SK-N-DZ (cell line): ENCODE results near the gene NDUFAF3.

Experiments
- DNase-seq: peaks from one replicate; pipeline ENCODE4 v3.0.0-alpha.2; 2015; ENCODE audit warnings: low spot score

Gene NDUFAF3

GRCh38 chr3:49017971-49018706 lies 3.8 kb upstream of the NDUFAF3 start, which contains the start of gene DALRD3:
TSS of gene DALRD3 (minus strand) at chr3:49018580. CDS start at chr3:49018564, 16 bp downstream.
- peak; percentile 68 for DNase-seq

GRCh38 chr3:49018707-49019006 lies 3.3 kb upstream of the NDUFAF3 start:
- no peak for DNase-seq

- no peak for DNase-seq
These were observed 2.0 kb upstream of the NDUFAF3 start for GRCh38 chr3:49019941-49020329.

GRCh38 chr3:49020330-49021212 lies 1.4 kb upstream of the NDUFAF3 start:
- DNase-seq: no peak

GRCh38 chr3:49021213-49021812 lies 608 bp upstream of the NDUFAF3 start:
- DNase-seq: peak; percentile 95

- DNase-seq: no peak
These were observed 809 bp downstream of the NDUFAF3 start for GRCh38 chr3:49022688-49023171.

- DNase-seq: no peak
These were observed 1.9 kb downstream of the NDUFAF3 start for GRCh38 chr3:49023775-49024174.

- no peak for DNase-seq
These were observed 2.5 kb downstream of the NDUFAF3 start for GRCh38 chr3:49024449-49024848.

GRCh38 chr3:49025005-49025792 lies 3.3 kb downstream of the NDUFAF3 start:
- DNase-seq: no peak

- no peak for DNase-seq
These were observed 4.0 kb downstream of the NDUFAF3 start for GRCh38 chr3:49025793-49026520.

- DNase-seq: no peak
These were observed 4.6 kb downstream of the NDUFAF3 start for GRCh38 chr3:49026536-49026935.

GRCh38 chr3:49027634-49028033 lies 5.7 kb downstream of the NDUFAF3 start:
- no peak for DNase-seq

GRCh38 chr3:49028298-49028672 lies 6.4 kb downstream of the NDUFAF3 start:
- DNase-seq: no peak

- peak; percentile 88 for DNase-seq
These were observed 7.0 kb downstream of the NDUFAF3 start, which contains the start of gene IMPDH2 for GRCh38 chr3:49028673-49029562. TSS of gene IMPDH2 (minus strand) at chr3:49029398. CDS start at chr3:49029350, 48 bp downstream.

- DNase-seq: no peak
These were observed 7.6 kb downstream of the NDUFAF3 start for GRCh38 chr3:49029563-49029884.

GRCh38 chr3:49030321-49030720 lies 8.4 kb downstream of the NDUFAF3 start:
- DNase-seq: no peak

GRCh38 chr3:49032646-49033304 lies 10.9 kb downstream of the NDUFAF3 start:
- no peak for DNase-seq

- no peak for DNase-seq
These were observed 12.7 kb downstream of the NDUFAF3 start for GRCh38 chr3:49034650-49035049.

GRCh38 chr3:49035281-49035680 lies 13.4 kb downstream of the NDUFAF3 start:
- no peak for DNase-seq
